GM10266 (cell line): ENCODE measurements around the gene MEF2A.

ENCODE experiments used
- DNase-seq: peaks from one replicate; pipeline ENCODE4 v3.0.0; 2012; ENCODE audit errors: extremely low spot score
- CTCF ChIP-seq: IDR thresholded peaks from 2 replicates; pipeline ENCODE4 v1.5.1; 2012; ENCODE audit warnings: mild to moderate bottlenecking, low read depth; ENCODE audit not compliant: control insufficient read depth, insufficient read depth; ENCODE audit errors: missing control alignments

Gene MEF2A

GRCh38 chr15:99668533-99669182, 102.9 kb downstream of the MEF2A start:
- no peak for DNase-seq
- TF ChIP-seq CTCF: no peak

GRCh38 chr15:99669250-99669649, 103.5 kb downstream of the MEF2A start:
- TF ChIP-seq CTCF: no peak
- DNase-seq: no peak

GRCh38 chr15:99671926-99672635, 106.3 kb downstream of the MEF2A start:
- no peak for DNase-seq
- TF ChIP-seq CTCF: no peak

GRCh38 chr15:99673111-99673510, 107.3 kb downstream of the MEF2A start:
- no peak for DNase-seq
- TF ChIP-seq CTCF: no peak

GRCh38 chr15:99674279-99674678, 108.5 kb downstream of the MEF2A start:
- no peak for DNase-seq
- TF ChIP-seq CTCF: no peak

GRCh38 chr15:99677540-99678134, 111.9 kb downstream of the MEF2A start:
- peak; percentile 25 for DNase-seq
- no peak for TF ChIP-seq CTCF

- no peak for DNase-seq
- no peak for TF ChIP-seq CTCF
These were observed 114.5 kb downstream of the MEF2A start for GRCh38 chr15:99680276-99680675.
